HepG2 (cell line): ENCODE results near the gene STK40. TPM values are rescaled to one million over a fixed set of nuclear protein-coding genes. Genes with fewer than 3 reads are reported as not detected.

ENCODE experiments used
- ATF7 ChIP-seq, 2 experiments: fragments of 450-650 bp in 1 of 2; sonication (generic) in 1 of 2; formaldehyde crosslinking in 1 of 2; IDR thresholded peaks; 2 replicates each; pipeline versions ENCODE4 v1.4.0 to v1.6.1; 2016 to 2020; ENCODE audit warnings: antibody characterized with exemption in 1 of 2, mild to moderate bottlenecking in 1 of 2, missing genetic modification reagents in 1 of 2
- HNRNPK ChIP-seq: fragments of 200-400 bp; formaldehyde crosslinking; IDR thresholded peaks from 2 replicates; pipeline ENCODE4 v1.6.1; 2018; ENCODE audit warnings: low read length, low read depth, moderate library complexity, mild to moderate bottlenecking; ENCODE audit not compliant: poor library complexity, severe bottlenecking
- YY1 ChIP-seq: IDR thresholded peaks from 2 replicates; pipeline ENCODE4 v1.6.1; 2011; ENCODE audit warnings: low read length, low read depth, moderate library complexity, mild to moderate bottlenecking; ENCODE audit not compliant: insufficient read depth, insufficient replicate concordance
- ZIK1 ChIP-seq: sonication (generic); formaldehyde crosslinking; IDR thresholded peaks from 2 replicates; pipeline ENCODE4 v1.5.0; 2020; ENCODE audit warnings: mild to moderate bottlenecking, low read depth, missing genetic modification reagents, borderline replicate concordance
- ZNF138 ChIP-seq: sonication (generic); formaldehyde crosslinking; IDR thresholded peaks from 2 replicates; pipeline ENCODE4 v1.5.0; 2020; ENCODE audit warnings: mild to moderate bottlenecking, low read depth, missing genetic modification reagents
- ZNF446 ChIP-seq: sonication (generic); formaldehyde crosslinking; IDR thresholded peaks from 2 replicates; pipeline ENCODE4 v1.5.0; 2020; ENCODE audit warnings: mild to moderate bottlenecking, missing genetic modification reagents
- ZNF569 ChIP-seq: sonication (generic); formaldehyde crosslinking; IDR thresholded peaks from 2 replicates; pipeline ENCODE4 v1.5.0; 2020; ENCODE audit warnings: mild to moderate bottlenecking, missing genetic modification reagents, moderate library complexity, borderline replicate concordance
- ZNF788 ChIP-seq: sonication (generic); formaldehyde crosslinking; IDR thresholded peaks from 2 replicates; pipeline ENCODE4 v1.5.0; 2020; ENCODE audit warnings: mild to moderate bottlenecking, missing genetic modification reagents, borderline replicate concordance
- ZNF878 ChIP-seq: sonication (generic); formaldehyde crosslinking; IDR thresholded peaks from 2 replicates; pipeline ENCODE4 v1.8.1; 2023; ENCODE audit warnings: mild to moderate bottlenecking, missing genetic modification reagents, moderate library complexity
- polyA plus RNA-seq, 8 experiments: library from polyadenylated mRNA; depleted of rRNA in 3 of 8; stranded (reverse) in 7 of 8; unstranded in 1 of 8; fragments of >200 nt; fragmentation: Illumina TruSeq in 4 of 8; extraction: Trizol in 4 of 8; gene quantifications; 2 replicates each; pipeline versions ENCODE4 v1.2.1 to v1.2.3, GENCODE V29; 2011 to 2016; ENCODE audit warnings: low read depth in 4 of 8, missing spikeins in 1 of 8, mixed read lengths in 1 of 8; ENCODE audit not compliant: insufficient read depth in 1 of 8
- total RNA-seq, 5 experiments: library from RNA; depleted of rRNA; stranded (reverse); fragments of >200 nt; fragmentation: Illumina TruSeq; extraction: Trizol; gene quantifications; 2 replicates each; pipeline ENCODE4 v1.2.3, GENCODE V29; 2016; ENCODE audit warnings: low read depth in 1 of 5
- TF ChIP-seq, protein P1 (sequence below), 2 experiments: fragments of 450-650 bp in 1 of 2; sonication (generic) in 1 of 2; formaldehyde crosslinking in 1 of 2; IDR thresholded peaks; 2 replicates each; pipeline versions ENCODE4 v1.6.1 to v1.8.0; 2016 to 2022; ENCODE audit warnings: antibody characterized with exemption in 1 of 2, mild to moderate bottlenecking in 1 of 2, missing genetic modification reagents in 1 of 2
- TF ChIP-seq, protein P2 (sequence below): sonication (generic); formaldehyde crosslinking; conservative IDR thresholded peaks from 2 replicates; pipeline ENCODE4 v1.4.0; 2020; ENCODE audit warnings: missing genetic modification reagents
- TF ChIP-seq, protein P3 (sequence below): sonication (generic); formaldehyde crosslinking; conservative IDR thresholded peaks from 2 replicates; pipeline ENCODE4 v1.4.0; 2020; ENCODE audit warnings: missing genetic modification reagents

The STK40 gene
- total and polyA plus RNA-seq, 2 of the 13 experiments (the other 11 are each of a cell fraction or from before 2014, with no cell fraction given): 33.8 to 35.1 TPM

DNA sequence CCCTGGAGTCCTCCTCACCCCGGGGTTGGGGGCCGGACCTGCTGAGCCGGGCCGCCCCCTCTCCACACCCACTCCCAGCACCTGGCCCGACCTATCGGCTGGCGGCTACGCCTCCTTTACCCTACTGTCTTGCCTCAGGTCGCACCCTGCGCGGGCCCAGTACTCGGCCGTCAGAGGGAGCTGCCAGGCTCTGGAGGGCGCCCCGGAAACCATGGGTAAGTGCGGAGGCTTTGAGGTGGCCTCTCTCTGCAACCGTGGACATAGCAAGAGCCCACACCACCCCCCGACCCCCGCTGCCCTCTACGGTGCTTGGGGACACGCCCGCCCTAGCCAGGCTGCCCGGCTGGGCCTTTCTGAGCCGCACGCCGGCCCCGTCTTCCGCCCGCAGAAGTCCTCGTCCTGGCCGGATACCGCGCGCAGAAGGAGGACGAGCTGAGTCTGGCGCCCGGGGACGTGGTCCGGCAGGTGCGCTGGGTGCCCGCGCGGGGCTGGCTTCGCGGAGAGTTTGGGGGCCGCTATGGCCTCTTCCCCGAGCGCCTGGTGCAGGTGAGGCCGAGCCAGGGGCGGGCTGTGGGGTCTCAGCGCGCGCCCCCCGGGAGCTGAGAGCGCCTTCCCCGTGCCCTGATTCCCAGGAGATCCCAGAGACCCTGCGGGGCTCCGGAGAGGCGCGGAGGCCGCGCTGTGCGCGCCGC is 79.4 kb downstream of the STK40 start, which contains the start of gene SH3D21 (continued):
- TF ChIP-seq, protein P1, sequence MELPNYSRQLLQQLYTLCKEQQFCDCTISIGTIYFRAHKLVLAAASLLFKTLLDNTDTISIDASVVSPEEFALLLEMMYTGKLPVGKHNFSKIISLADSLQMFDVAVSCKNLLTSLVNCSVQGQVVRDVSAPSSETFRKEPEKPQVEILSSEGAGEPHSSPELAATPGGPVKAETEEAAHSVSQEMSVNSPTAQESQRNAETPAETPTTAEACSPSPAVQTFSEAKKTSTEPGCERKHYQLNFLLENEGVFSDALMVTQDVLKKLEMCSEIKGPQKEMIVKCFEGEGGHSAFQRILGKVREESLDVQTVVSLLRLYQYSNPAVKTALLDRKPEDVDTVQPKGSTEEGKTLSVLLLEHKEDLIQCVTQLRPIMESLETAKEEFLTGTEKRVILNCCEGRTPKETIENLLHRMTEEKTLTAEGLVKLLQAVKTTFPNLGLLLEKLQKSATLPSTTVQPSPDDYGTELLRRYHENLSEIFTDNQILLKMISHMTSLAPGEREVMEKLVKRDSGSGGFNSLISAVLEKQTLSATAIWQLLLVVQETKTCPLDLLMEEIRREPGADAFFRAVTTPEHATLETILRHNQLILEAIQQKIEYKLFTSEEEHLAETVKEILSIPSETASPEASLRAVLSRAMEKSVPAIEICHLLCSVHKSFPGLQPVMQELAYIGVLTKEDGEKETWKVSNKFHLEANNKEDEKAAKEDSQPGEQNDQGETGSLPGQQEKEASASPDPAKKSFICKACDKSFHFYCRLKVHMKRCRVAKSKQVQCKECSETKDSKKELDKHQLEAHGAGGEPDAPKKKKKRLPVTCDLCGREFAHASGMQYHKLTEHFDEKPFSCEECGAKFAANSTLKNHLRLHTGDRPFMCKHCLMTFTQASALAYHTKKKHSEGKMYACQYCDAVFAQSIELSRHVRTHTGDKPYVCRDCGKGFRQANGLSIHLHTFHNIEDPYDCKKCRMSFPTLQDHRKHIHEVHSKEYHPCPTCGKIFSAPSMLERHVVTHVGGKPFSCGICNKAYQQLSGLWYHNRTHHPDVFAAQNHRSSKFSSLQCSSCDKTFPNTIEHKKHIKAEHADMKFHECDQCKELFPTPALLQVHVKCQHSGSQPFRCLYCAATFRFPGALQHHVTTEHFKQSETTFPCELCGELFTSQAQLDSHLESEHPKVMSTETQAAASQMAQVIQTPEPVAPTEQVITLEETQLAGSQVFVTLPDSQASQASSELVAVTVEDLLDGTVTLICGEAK (IDR thresholded peaks at IDR 0.05): no peak
- TF ChIP-seq, protein P1 (CRISPR knock-in tag; IDR thresholded peaks at IDR 0.05): peak; percentile 13; the same call in 1 of the 2 replicates
- TF ChIP-seq HNRNPK (peak; percentile 69), YY1 (peak; percentile 7), ZIK1 (CRISPR knock-in tag) (no peak; the same call in 1 of the 2 replicates), ATF7 (IDR thresholded peaks at IDR 0.05) (no peak), ATF7 (CRISPR knock-in tag; IDR thresholded peaks at IDR 0.05) (no peak), ZNF878 (CRISPR knock-in tag) (no peak), ZNF569 (CRISPR knock-in tag) (no peak), ZNF446 (CRISPR knock-in tag) (no peak), ZNF138 (CRISPR knock-in tag) (no peak), ZNF788 (CRISPR knock-in tag) (0 out of 2 replicates have a peak, but pooled peaks have one; percentile 62)
- TF ChIP-seq, protein P2, sequence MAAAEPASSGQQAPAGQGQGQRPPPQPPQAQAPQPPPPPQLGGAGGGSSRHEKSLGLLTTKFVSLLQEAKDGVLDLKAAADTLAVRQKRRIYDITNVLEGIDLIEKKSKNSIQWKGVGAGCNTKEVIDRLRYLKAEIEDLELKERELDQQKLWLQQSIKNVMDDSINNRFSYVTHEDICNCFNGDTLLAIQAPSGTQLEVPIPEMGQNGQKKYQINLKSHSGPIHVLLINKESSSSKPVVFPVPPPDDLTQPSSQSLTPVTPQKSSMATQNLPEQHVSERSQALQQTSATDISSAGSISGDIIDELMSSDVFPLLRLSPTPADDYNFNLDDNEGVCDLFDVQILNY: no peak
- TF ChIP-seq, protein P3, sequence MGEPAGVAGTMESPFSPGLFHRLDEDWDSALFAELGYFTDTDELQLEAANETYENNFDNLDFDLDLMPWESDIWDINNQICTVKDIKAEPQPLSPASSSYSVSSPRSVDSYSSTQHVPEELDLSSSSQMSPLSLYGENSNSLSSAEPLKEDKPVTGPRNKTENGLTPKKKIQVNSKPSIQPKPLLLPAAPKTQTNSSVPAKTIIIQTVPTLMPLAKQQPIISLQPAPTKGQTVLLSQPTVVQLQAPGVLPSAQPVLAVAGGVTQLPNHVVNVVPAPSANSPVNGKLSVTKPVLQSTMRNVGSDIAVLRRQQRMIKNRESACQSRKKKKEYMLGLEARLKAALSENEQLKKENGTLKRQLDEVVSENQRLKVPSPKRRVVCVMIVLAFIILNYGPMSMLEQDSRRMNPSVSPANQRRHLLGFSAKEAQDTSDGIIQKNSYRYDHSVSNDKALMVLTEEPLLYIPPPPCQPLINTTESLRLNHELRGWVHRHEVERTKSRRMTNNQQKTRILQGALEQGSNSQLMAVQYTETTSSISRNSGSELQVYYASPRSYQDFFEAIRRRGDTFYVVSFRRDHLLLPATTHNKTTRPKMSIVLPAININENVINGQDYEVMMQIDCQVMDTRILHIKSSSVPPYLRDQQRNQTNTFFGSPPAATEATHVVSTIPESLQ (CRISPR knock-in tag): no peak
